Endometrium (tissue), 2 donors: Measurements from ENCODE around the gene NUDT16L1.
"Not testable (repeated sequence)": the region's sequence is repeated elsewhere in the genome, so short reads cannot be mapped to it uniquely, and the experiment has no call there.

Experiments
- FAIRE-seq: peaks from 2 replicates; lab custom pipeline; 2012; peaks lifted over from hg19 to GRCh38; lab: Jason Lieb, UNC
- donor health status: control.
- donor health status: control.

NUDT16L1 gene

GRCh38 chr16:4693296-4693955 is at the start of gene NUDT16L1:
NUDT16L1 (plus strand) TSS chr16:4693562; CDS start chr16:4693727, 165 bp downstream.
- FAIRE-seq, result no peak

- FAIRE-seq, result no peak
Measured at GRCh38 chr16:4646773-4647643, 46.4 kb upstream of the NUDT16L1 start.

GRCh38 chr16:4647644-4647980 is 45.8 kb upstream of the NUDT16L1 start:
- FAIRE-seq, result no peak

GRCh38 chr16:4648917-4649316 is 44.4 kb upstream of the NUDT16L1 start:
- FAIRE-seq, result no peak

GRCh38 chr16:4649744-4650442 is 43.5 kb upstream of the NUDT16L1 start:
- FAIRE-seq, result no peak

- FAIRE-seq, result not testable (repeated sequence)
Measured at GRCh38 chr16:4650443-4651074, 42.8 kb upstream of the NUDT16L1 start.

- FAIRE-seq, result no peak
Measured at GRCh38 chr16:4651827-4652226, 41.5 kb upstream of the NUDT16L1 start.

- FAIRE-seq, result no peak
Measured at GRCh38 chr16:4652561-4652960, 40.8 kb upstream of the NUDT16L1 start.

GRCh38 chr16:4654011-4654963 is 39.1 kb upstream of the NUDT16L1 start:
- FAIRE-seq, result no peak

GRCh38 chr16:4654964-4655590 is 38.3 kb upstream of the NUDT16L1 start:
- FAIRE-seq, result no peak

- FAIRE-seq, result no peak
Measured at GRCh38 chr16:4655801-4656200, 37.6 kb upstream of the NUDT16L1 start.

GRCh38 chr16:4656221-4656620 is 37.1 kb upstream of the NUDT16L1 start:
- FAIRE-seq, result no peak

GRCh38 chr16:4656695-4657686 is 36.4 kb upstream of the NUDT16L1 start:
- FAIRE-seq, result no peak

- no peak for FAIRE-seq
Measured at GRCh38 chr16:4659363-4660353, 33.7 kb upstream of the NUDT16L1 start.

- FAIRE-seq, result no peak
Measured at GRCh38 chr16:4660454-4661007, 32.8 kb upstream of the NUDT16L1 start.

- FAIRE-seq, result no peak
Measured at GRCh38 chr16:4661661-4662060, 31.7 kb upstream of the NUDT16L1 start.

- FAIRE-seq, result no peak
Measured at GRCh38 chr16:4663465-4663776, 29.9 kb upstream of the NUDT16L1 start.
